ENCODE measurements around the gene PRKCSH.

Gene PRKCSH

GRCh38 chr19:11499890-11500420 is 64.5 kb downstream of the PRKCSH start:
- peaks cover 0 to 4% (median 4%) of the 10 kb centered on the region in 5 donors for H3K4me1 ChIP-seq (ENCODE audit: control insufficient read depth in 5 of 5, insufficient read depth in 5 of 5, low read length in 5 of 5)
- H3K9ac ChIP-seq (ENCODE audit: low read length in 5 of 5): no peak overlapping the region
- peaks cover 0 to 26% (median 19%) of the 10 kb centered on the region in 5 donors for H3K36me3 ChIP-seq (ENCODE audit: control insufficient read depth in 5 of 5, insufficient read depth in 5 of 5, low read length in 5 of 5)

More at GRCh38 chr19:11499890-11500420, 64.5 kb downstream of the PRKCSH start:
- Histone ChIP-seq H3K4me3 (ENCODE audit: low read depth in 1 of 5, low read length in 5 of 5) (no peak overlapping the region), H3K27ac (ENCODE audit: low read depth, low read length) (no peak overlapping the region), H3K9me3 (ENCODE audit: control insufficient read depth in 5 of 5, low read length in 5 of 5) (no peaks in the 10 kb centered on the region), H3K27me3 (ENCODE audit: control insufficient read depth in 5 of 5, insufficient read depth in 4 of 5, low read length in 5 of 5) (no peaks in the 10 kb centered on the region)
